Measurements from ENCODE around the gene DNAJB8.

DNA sequence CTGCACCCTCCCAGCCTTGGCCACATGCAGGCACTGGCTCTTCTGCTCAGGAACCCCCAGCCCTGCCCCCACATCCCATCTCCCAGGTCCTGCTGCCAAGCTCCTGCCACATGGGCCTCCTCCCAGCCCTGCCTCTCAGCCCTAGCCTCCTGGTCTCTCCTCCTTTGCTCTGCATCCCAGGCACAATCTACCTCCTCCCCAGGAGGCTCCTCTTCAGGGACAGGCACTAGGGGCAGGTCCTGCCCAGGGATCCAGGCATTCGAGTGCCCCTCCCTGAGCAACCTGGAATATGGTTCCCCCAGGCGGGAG is 12.4 kb downstream of the DNAJB8 start:
- no peak for TF ChIP-seq POLR2AphosphoS5 (IDR thresholded peaks at IDR 0.05)
- no peak for TF ChIP-seq POLR2A (IDR thresholded peaks at IDR 0.05; ENCODE audit: low read depth)
- no peak for TF ChIP-seq EP300 (IDR thresholded peaks at IDR 0.05)
